ENCODE measurements around the gene COX20.

- TF ChIP-seq CTCF (IDR thresholded peaks at IDR 0.05) (no peak), POLR2A (IDR thresholded peaks at IDR 0.05) (no peak)
Observed at GRCh38 chr1:244820131-244820530, 15.3 kb upstream of the COX20 start.

Measured in lower leg skin (tissue), 3 donors.